HEK293 (cell line): Measurements from ENCODE around the gene POLN.

Experiments
- CTCF ChIA-PET: fragments of 350-600 bp; formaldehyde crosslinking; extraction: SDS; loops from one replicate; lab custom pipeline; 2021; ENCODE audit warnings: antibody characterized with exemption; lab: Yijun Ruan, JAX
- POLR2A ChIA-PET: fragments of 300-600 bp; formaldehyde crosslinking; extraction: SDS; loops from one replicate; lab custom pipeline; 2020; ENCODE audit warnings: antibody characterized with exemption, inconsistent platforms; lab: Yijun Ruan, JAX
- H3K27ac ChIP-seq: fragments of 200-500 bp; sonication (Bioruptor generic); 2 replicates; pipeline ENCODE4 v1.5.1; 2014; ENCODE audit warnings: low read depth, low read length, control low read depth, inconsistent platforms; ENCODE audit errors: extremely low read depth
- H3K36me3 ChIP-seq, 2 experiments: fragments of 200-500 bp in 1 of 2; sonication (Bioruptor generic) in 1 of 2; 1 replicate in 1 of 2; 2 replicates in 1 of 2; pipeline ENCODE4 v1.5.1; 2014 to 2017; ENCODE audit warnings: inconsistent platforms in 2 of 2, low read length in 2 of 2; ENCODE audit not compliant: control insufficient read depth in 2 of 2, insufficient read depth in 1 of 2
- H3K4me1 ChIP-seq: fragments of 200-500 bp; sonication (Bioruptor generic); 2 replicates; pipeline ENCODE4 v1.5.1; 2014; ENCODE audit warnings: mild to moderate bottlenecking, low read length, inconsistent platforms; ENCODE audit not compliant: control insufficient read depth, insufficient read depth
- H3K4me3 ChIP-seq: 2 replicates; pipeline ENCODE4 v1.5.1; 2011; ENCODE audit warnings: low read depth, mild to moderate bottlenecking, control low read depth, low read length, moderate library complexity
- H3K9me3 ChIP-seq: fragments of 200-500 bp; sonication (Bioruptor generic); 2 replicates; pipeline ENCODE4 v1.5.1; 2014; ENCODE audit warnings: low read depth, low read length, inconsistent platforms; ENCODE audit not compliant: control insufficient read depth, insufficient read depth
- HOXC10 ChIP-seq: sonication (generic); formaldehyde crosslinking; IDR thresholded peaks from 2 replicates; pipeline ENCODE4 v1.8.1; 2023; ENCODE audit warnings: mild to moderate bottlenecking, missing genetic modification reagents
- KLF1 ChIP-seq: fragments of 450-650 bp; formaldehyde crosslinking; IDR thresholded peaks from 2 replicates; pipeline ENCODE4 v1.5.1; 2016; ENCODE audit warnings: missing biosample characterization, missing genetic modification characterization
- TRIM28 ChIP-seq: IDR thresholded peaks from 2 replicates; pipeline ENCODE4 v1.6.1; 2011; ENCODE audit warnings: low read length, control low read depth, borderline replicate concordance
- ZBTB48 ChIP-seq: fragments of 450-650 bp; formaldehyde crosslinking; IDR thresholded peaks from 2 replicates; pipeline ENCODE4 v1.5.1; 2016; ENCODE audit warnings: missing biosample characterization, missing genetic modification characterization
- ZFP41 ChIP-seq: fragments of 450-650 bp; formaldehyde crosslinking; IDR thresholded peaks from 2 replicates; pipeline ENCODE4 v1.5.1; 2016; ENCODE audit warnings: missing biosample characterization, missing genetic modification characterization, borderline replicate concordance
- ZNF155 ChIP-seq: fragments of 450-650 bp; formaldehyde crosslinking; IDR thresholded peaks from 2 replicates; pipeline ENCODE4 v1.5.1; 2016; ENCODE audit warnings: missing biosample characterization, missing genetic modification characterization
- ZNF2 ChIP-seq: fragments of 450-650 bp; formaldehyde crosslinking; IDR thresholded peaks from 2 replicates; pipeline ENCODE4 v1.5.1; 2016; ENCODE audit warnings: missing biosample characterization, missing genetic modification characterization
- ZNF211 ChIP-seq: fragments of 450-650 bp; formaldehyde crosslinking; IDR thresholded peaks from 2 replicates; pipeline ENCODE4 v1.5.1; 2016; ENCODE audit warnings: low read depth, missing biosample characterization, missing genetic modification characterization
- ZNF214 ChIP-seq: fragments of 450-650 bp; formaldehyde crosslinking; IDR thresholded peaks from 2 replicates; pipeline ENCODE4 v1.5.1; 2017; ENCODE audit warnings: missing biosample characterization, mild to moderate bottlenecking, missing genetic modification characterization, borderline replicate concordance
- ZNF23 ChIP-seq: fragments of 450-650 bp; formaldehyde crosslinking; IDR thresholded peaks from 2 replicates; pipeline ENCODE4 v1.5.1; 2016; ENCODE audit warnings: missing biosample characterization, missing genetic modification characterization, borderline replicate concordance
- ZNF239 ChIP-seq: fragments of 450-650 bp; formaldehyde crosslinking; IDR thresholded peaks from 2 replicates; pipeline ENCODE4 v1.5.1; 2016; ENCODE audit warnings: missing biosample characterization, missing genetic modification characterization
- ZNF37A ChIP-seq: fragments of 450-650 bp; IDR thresholded peaks from 2 replicates; pipeline ENCODE4 v1.5.1; 2018; ENCODE audit warnings: missing biosample characterization, missing genetic modification characterization
- ZNF426 ChIP-seq: fragments of 450-650 bp; formaldehyde crosslinking; IDR thresholded peaks from 2 replicates; pipeline ENCODE4 v1.5.1; 2017; ENCODE audit warnings: missing biosample characterization, missing genetic modification characterization, mild to moderate bottlenecking, inconsistent platforms, moderate library complexity
- ZNF514 ChIP-seq: fragments of 450-650 bp; formaldehyde crosslinking; IDR thresholded peaks from 2 replicates; pipeline ENCODE4 v1.5.1; 2016; ENCODE audit warnings: missing biosample characterization, missing genetic modification characterization
- ZNF548 ChIP-seq: fragments of 450-650 bp; formaldehyde crosslinking; IDR thresholded peaks from 2 replicates; pipeline ENCODE4 v1.5.1; 2016; ENCODE audit warnings: missing biosample characterization, missing genetic modification characterization
- ZNF555 ChIP-seq: fragments of 450-650 bp; formaldehyde crosslinking; conservative IDR thresholded peaks from 2 replicates; pipeline ENCODE4 v1.5.1; 2017; ENCODE audit warnings: missing biosample characterization, mild to moderate bottlenecking, missing genetic modification characterization, inconsistent platforms
- ZNF560 ChIP-seq: fragments of 450-650 bp; formaldehyde crosslinking; IDR thresholded peaks from 2 replicates; pipeline ENCODE4 v1.5.1; 2017; ENCODE audit warnings: missing biosample characterization, missing genetic modification characterization, borderline replicate concordance
- ZNF585B ChIP-seq: fragments of 450-650 bp; formaldehyde crosslinking; IDR thresholded peaks from 2 replicates; pipeline ENCODE4 v1.5.1; 2016; ENCODE audit warnings: missing biosample characterization, missing genetic modification characterization
- ZNF664 ChIP-seq: fragments of 450-650 bp; formaldehyde crosslinking; IDR thresholded peaks from 2 replicates; pipeline ENCODE4 v1.5.1; 2016; ENCODE audit warnings: missing biosample characterization, missing genetic modification characterization
- ZNF670 ChIP-seq: fragments of 450-650 bp; formaldehyde crosslinking; IDR thresholded peaks from 2 replicates; pipeline ENCODE4 v1.5.1; 2016; ENCODE audit warnings: missing biosample characterization, missing genetic modification characterization, low read depth
- ZNF747 ChIP-seq: fragments of 450-650 bp; formaldehyde crosslinking; IDR thresholded peaks from 2 replicates; pipeline ENCODE4 v1.5.1; 2016; ENCODE audit warnings: missing biosample characterization, missing genetic modification characterization
- ZNF777 ChIP-seq: fragments of 450-650 bp; formaldehyde crosslinking; IDR thresholded peaks from 2 replicates; pipeline ENCODE4 v1.5.1; 2017; ENCODE audit warnings: missing biosample characterization, missing genetic modification characterization, borderline replicate concordance
- TF ChIP-seq, protein P1 (sequence below): fragments of 450-650 bp; formaldehyde crosslinking; IDR thresholded peaks from 2 replicates; pipeline ENCODE4 v1.5.1; 2017; ENCODE audit warnings: missing biosample characterization, missing genetic modification characterization
- TF ChIP-seq, protein P2 (sequence below): fragments of 450-650 bp; formaldehyde crosslinking; IDR thresholded peaks from 2 replicates; pipeline ENCODE4 v1.5.1; 2016; ENCODE audit warnings: missing biosample characterization, missing genetic modification characterization
- TF ChIP-seq, protein P3 (sequence below): IDR thresholded peaks from 2 replicates; pipeline ENCODE4 v1.6.1; 2011; ENCODE audit warnings: mild to moderate bottlenecking, low read depth, low read length, borderline replicate concordance
- TF ChIP-seq, protein P4 (sequence below): fragments of 450-650 bp; formaldehyde crosslinking; IDR thresholded peaks from 2 replicates; pipeline ENCODE4 v1.5.1; 2016; ENCODE audit warnings: missing biosample characterization, missing genetic modification characterization, low read depth
- TF ChIP-seq, protein P5 (sequence below): fragments of 450-650 bp; formaldehyde crosslinking; conservative IDR thresholded peaks from 2 replicates; pipeline ENCODE4 v1.5.1; 2016; ENCODE audit warnings: low read depth, missing biosample characterization, missing genetic modification characterization

The POLN gene

DNA sequence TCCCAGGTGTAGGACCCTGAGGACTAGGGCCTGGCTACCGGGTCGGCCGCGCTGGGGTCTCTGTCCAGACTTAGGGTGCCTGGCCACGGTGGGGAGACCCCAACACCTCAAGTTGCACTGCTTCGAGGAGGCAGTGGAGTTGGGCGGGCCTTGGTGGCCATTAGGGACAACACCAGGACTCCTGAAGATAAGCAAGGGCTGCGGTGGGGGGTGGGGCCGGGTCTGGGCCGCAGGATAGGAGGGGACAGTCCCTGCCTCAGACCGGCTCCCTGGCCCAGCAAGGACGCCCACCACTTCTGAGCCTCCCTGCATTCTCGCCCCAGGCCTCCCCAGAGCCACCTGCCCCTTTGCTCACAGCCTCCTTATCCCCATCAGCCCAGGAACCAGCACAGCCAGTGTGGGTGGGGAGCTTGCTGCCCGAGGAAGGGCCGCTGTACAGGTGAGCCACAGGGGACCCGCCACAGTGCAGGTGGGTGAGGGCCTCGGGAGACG, 25.4 kb upstream of the POLN start:
- TF ChIP-seq ZNF37A (tag by site-specific recombination) (no peak), ZNF2 (tag by site-specific recombination) (no peak), ZNF214 (tag by site-specific recombination) (no peak), ZNF777 (tag by site-specific recombination) (no peak), ZNF747 (tag by site-specific recombination) (no peak), ZBTB48 (tag by site-specific recombination) (no peak), ZNF211 (no peak), ZNF585B (tag by site-specific recombination) (no peak), ZNF555 (tag by site-specific recombination) (no peak), ZNF239 (tag by site-specific recombination) (no peak), ZNF426 (no peak), ZNF155 (no peak), ZNF560 (tag by site-specific recombination) (no peak), ZNF548 (tag by site-specific recombination) (no peak), ZNF670 (no peak), KLF1 (tag by site-specific recombination) (no peak), ZNF664 (tag by site-specific recombination) (no peak)
- TF ChIP-seq, protein P1, sequence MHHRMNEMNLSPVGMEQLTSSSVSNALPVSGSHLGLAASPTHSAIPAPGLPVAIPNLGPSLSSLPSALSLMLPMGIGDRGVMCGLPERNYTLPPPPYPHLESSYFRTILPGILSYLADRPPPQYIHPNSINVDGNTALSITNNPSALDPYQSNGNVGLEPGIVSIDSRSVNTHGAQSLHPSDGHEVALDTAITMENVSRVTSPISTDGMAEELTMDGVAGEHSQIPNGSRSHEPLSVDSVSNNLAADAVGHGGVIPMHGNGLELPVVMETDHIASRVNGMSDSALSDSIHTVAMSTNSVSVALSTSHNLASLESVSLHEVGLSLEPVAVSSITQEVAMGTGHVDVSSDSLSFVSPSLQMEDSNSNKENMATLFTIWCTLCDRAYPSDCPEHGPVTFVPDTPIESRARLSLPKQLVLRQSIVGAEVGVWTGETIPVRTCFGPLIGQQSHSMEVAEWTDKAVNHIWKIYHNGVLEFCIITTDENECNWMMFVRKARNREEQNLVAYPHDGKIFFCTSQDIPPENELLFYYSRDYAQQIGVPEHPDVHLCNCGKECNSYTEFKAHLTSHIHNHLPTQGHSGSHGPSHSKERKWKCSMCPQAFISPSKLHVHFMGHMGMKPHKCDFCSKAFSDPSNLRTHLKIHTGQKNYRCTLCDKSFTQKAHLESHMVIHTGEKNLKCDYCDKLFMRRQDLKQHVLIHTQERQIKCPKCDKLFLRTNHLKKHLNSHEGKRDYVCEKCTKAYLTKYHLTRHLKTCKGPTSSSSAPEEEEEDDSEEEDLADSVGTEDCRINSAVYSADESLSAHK (tag by site-specific recombination), result no peak
- TF ChIP-seq, protein P2, sequence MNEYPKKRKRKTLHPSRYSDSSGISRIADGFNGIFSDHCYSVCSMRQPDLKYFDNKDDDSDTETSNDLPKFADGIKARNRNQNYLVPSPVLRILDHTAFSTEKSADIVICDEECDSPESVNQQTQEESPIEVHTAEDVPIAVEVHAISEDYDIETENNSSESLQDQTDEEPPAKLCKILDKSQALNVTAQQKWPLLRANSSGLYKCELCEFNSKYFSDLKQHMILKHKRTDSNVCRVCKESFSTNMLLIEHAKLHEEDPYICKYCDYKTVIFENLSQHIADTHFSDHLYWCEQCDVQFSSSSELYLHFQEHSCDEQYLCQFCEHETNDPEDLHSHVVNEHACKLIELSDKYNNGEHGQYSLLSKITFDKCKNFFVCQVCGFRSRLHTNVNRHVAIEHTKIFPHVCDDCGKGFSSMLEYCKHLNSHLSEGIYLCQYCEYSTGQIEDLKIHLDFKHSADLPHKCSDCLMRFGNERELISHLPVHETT (tag by site-specific recombination), result no peak
- no peaks in the 10 kb centered on the region for H3K4me1 ChIP-seq
- H3K4me3 ChIP-seq, result no peak overlapping the region
- CTCF ChIA-PET, result no interaction called here
- H3K9me3 ChIP-seq, result no peaks in the 10 kb centered on the region
- POLR2A ChIA-PET, result no interaction called here
- H3K27ac ChIP-seq, result no peak overlapping the region
- no peaks in the 10 kb centered on the region for H3K36me3 ChIP-seq

DNA sequence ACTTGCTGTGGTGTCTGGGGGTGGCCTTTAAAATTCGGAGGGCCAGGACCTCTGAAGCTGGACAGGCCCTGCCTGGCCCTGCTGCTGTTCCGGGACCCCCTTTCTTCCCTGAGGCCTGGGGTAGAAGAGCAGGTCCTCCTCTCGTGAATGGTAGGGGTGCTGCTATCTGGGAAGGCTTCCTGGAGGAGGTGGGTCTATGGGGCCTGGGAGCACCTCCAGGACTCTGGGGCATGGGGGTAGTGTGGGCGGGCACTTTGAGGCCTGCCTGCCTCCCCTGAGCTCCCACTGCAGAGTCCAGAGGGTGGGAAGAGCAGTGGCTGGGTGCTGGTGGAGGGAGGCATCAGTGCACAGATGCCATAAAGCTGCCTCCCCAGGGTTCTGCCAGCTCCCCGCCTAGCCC, 24.9 kb upstream of the POLN start:
- H3K27ac ChIP-seq, result no peak overlapping the region
- no peaks in the 10 kb centered on the region for H3K36me3 ChIP-seq
- CTCF ChIA-PET, result no interaction called here
- H3K4me1 ChIP-seq, result no peaks in the 10 kb centered on the region
- POLR2A ChIA-PET, result no interaction called here
- no peaks in the 10 kb centered on the region for H3K9me3 ChIP-seq
- no peak overlapping the region for H3K4me3 ChIP-seq
- TF ChIP-seq, protein P3, sequence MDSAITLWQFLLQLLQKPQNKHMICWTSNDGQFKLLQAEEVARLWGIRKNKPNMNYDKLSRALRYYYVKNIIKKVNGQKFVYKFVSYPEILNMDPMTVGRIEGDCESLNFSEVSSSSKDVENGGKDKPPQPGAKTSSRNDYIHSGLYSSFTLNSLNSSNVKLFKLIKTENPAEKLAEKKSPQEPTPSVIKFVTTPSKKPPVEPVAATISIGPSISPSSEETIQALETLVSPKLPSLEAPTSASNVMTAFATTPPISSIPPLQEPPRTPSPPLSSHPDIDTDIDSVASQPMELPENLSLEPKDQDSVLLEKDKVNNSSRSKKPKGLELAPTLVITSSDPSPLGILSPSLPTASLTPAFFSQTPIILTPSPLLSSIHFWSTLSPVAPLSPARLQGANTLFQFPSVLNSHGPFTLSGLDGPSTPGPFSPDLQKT, result no peak
- TF ChIP-seq TRIM28 (no peak), ZNF514 (no peak), HOXC10 (CRISPR knock-in tag) (no peak), ZNF23 (tag by site-specific recombination) (no peak), ZFP41 (tag by site-specific recombination) (no peak)
- TF ChIP-seq, protein P4, sequence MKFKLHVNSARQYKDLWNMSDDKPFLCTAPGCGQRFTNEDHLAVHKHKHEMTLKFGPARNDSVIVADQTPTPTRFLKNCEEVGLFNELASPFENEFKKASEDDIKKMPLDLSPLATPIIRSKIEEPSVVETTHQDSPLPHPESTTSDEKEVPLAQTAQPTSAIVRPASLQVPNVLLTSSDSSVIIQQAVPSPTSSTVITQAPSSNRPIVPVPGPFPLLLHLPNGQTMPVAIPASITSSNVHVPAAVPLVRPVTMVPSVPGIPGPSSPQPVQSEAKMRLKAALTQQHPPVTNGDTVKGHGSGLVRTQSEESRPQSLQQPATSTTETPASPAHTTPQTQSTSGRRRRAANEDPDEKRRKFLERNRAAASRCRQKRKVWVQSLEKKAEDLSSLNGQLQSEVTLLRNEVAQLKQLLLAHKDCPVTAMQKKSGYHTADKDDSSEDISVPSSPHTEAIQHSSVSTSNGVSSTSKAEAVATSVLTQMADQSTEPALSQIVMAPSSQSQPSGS (tag by site-specific recombination), result no peak
- TF ChIP-seq, protein P5, sequence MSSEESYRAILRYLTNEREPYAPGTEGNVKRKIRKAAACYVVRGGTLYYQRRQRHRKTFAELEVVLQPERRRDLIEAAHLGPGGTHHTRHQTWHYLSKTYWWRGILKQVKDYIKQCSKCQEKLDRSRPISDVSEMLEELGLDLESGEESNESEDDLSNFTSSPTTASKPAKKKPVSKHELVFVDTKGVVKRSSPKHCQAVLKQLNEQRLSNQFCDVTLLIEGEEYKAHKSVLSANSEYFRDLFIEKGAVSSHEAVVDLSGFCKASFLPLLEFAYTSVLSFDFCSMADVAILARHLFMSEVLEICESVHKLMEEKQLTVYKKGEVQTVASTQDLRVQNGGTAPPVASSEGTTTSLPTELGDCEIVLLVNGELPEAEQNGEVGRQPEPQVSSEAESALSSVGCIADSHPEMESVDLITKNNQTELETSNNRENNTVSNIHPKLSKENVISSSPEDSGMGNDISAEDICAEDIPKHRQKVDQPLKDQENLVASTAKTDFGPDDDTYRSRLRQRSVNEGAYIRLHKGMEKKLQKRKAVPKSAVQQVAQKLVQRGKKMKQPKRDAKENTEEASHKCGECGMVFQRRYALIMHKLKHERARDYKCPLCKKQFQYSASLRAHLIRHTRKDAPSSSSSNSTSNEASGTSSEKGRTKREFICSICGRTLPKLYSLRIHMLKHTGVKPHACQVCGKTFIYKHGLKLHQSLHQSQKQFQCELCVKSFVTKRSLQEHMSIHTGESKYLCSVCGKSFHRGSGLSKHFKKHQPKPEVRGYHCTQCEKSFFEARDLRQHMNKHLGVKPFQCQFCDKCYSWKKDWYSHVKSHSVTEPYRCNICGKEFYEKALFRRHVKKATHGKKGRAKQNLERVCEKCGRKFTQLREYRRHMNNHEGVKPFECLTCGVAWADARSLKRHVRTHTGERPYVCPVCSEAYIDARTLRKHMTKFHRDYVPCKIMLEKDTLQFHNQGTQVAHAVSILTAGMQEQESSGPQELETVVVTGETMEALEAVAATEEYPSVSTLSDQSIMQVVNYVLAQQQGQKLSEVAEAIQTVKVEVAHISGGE, result no peak
